K562 (cell line): ENCODE data around the gene RPL10A.

Experiments used
- BRCA1 ChIP-seq, 2 experiments: fragments of 450-650 bp in 1 of 2; sonication (generic) in 1 of 2; formaldehyde crosslinking in 1 of 2; IDR thresholded peaks; 2 replicates each; pipeline versions ENCODE4 v1.5.0 to v1.6.1; 2017 to 2020; ENCODE audit warnings: mild to moderate bottlenecking in 1 of 2, missing genetic modification reagents in 1 of 2
- HNRNPK ChIP-seq: fragments of 200-400 bp; formaldehyde crosslinking; IDR thresholded peaks from one replicate; pipeline ENCODE4 v1.6.1; 2018; ENCODE audit warnings: mild to moderate bottlenecking, low read depth, low read length; ENCODE audit not compliant: poor library complexity, severe bottlenecking
- KHSRP ChIP-seq: fragments of 450-650 bp; IDR thresholded peaks from 2 replicates; pipeline ENCODE4 v1.6.1; 2017
- SIN3B ChIP-seq: fragments of 450-650 bp; IDR thresholded peaks from 2 replicates; pipeline ENCODE4 v1.6.1; 2017; ENCODE audit warnings: low read depth, mild to moderate bottlenecking, moderate library complexity
- ZNF3 ChIP-seq: fragments of 250-450 bp; sonication (Bioruptor Pico); IDR thresholded peaks from 2 replicates; pipeline ENCODE4 v1.5.0; 2021; ENCODE audit warnings: mild to moderate bottlenecking, moderate library complexity
- TF ChIP-seq, protein P1 (sequence below), 3 experiments: IDR thresholded peaks in 2 of 3; conservative IDR thresholded peaks in 1 of 3; 2 replicates each; pipeline ENCODE4 v1.5.1; 2011 to 2012; ENCODE audit warnings: low read length in 3 of 3, mild to moderate bottlenecking in 3 of 3, control low read depth in 2 of 3, improper control_type of control experiment in 1 of 3, inconsistent platforms in 1 of 3, low read depth in 1 of 3, mixed read lengths in 1 of 3, moderate library complexity in 1 of 3; ENCODE audit not compliant: insufficient read depth in 2 of 3
- TF ChIP-seq, protein P2 (sequence below): sonication (generic); formaldehyde crosslinking; IDR thresholded peaks from 2 replicates; pipeline ENCODE4 v1.8.1; 2023; ENCODE audit warnings: mild to moderate bottlenecking, missing genetic modification reagents

DNA sequence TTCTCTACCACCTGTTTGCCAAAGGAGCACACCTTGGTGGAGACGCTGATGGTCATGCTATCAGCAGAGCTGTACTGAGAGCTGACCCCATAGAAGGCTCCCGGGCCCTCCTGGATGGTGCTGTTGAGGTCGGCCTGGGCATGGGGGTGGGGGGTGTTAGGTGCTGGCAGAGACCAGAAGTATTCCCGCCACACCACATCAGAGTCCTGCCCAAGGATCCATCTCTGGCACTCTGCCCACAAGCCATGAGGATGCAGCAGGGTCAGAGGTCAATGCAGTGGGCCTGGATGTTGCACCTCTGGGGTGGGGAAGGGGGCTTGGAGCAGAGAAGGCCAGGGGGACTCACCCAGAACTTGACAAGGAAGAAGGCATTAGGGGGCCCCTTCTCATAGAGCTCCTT lies 7.4 kb downstream of the RPL10A start:
- TF ChIP-seq, protein P1, sequence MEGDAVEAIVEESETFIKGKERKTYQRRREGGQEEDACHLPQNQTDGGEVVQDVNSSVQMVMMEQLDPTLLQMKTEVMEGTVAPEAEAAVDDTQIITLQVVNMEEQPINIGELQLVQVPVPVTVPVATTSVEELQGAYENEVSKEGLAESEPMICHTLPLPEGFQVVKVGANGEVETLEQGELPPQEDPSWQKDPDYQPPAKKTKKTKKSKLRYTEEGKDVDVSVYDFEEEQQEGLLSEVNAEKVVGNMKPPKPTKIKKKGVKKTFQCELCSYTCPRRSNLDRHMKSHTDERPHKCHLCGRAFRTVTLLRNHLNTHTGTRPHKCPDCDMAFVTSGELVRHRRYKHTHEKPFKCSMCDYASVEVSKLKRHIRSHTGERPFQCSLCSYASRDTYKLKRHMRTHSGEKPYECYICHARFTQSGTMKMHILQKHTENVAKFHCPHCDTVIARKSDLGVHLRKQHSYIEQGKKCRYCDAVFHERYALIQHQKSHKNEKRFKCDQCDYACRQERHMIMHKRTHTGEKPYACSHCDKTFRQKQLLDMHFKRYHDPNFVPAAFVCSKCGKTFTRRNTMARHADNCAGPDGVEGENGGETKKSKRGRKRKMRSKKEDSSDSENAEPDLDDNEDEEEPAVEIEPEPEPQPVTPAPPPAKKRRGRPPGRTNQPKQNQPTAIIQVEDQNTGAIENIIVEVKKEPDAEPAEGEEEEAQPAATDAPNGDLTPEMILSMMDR (IDR thresholded peaks at IDR 0.05 in 2 of 3, conservative IDR thresholded peaks at IDR 0.05 in 1 of 3; ENCODE audit: insufficient read depth in 2 of 3, low read depth in 1 of 3, low read length in 3 of 3): no peak
- no peak for TF ChIP-seq SIN3B
- TF ChIP-seq, protein P2, sequence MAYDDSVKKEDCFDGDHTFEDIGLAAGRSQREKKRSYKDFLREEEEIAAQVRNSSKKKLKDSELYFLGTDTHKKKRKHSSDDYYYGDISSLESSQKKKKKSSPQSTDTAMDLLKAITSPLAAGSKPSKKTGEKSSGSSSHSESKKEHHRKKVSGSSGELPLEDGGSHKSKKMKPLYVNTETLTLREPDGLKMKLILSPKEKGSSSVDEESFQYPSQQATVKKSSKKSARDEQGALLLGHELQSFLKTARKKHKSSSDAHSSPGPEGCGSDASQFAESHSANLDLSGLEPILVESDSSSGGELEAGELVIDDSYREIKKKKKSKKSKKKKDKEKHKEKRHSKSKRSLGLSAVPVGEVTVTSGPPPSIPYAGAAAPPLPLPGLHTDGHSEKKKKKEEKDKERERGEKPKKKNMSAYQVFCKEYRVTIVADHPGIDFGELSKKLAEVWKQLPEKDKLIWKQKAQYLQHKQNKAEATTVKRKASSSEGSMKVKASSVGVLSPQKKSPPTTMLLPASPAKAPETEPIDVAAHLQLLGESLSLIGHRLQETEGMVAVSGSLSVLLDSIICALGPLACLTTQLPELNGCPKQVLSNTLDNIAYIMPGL (CRISPR knock-in tag): no peak
- TF ChIP-seq BRCA1 (IDR thresholded peaks at IDR 0.05): no peak
- TF ChIP-seq BRCA1 (CRISPR knock-in tag; IDR thresholded peaks at IDR 0.05): no peak
- TF ChIP-seq HNRNPK: no peak
- no peak for TF ChIP-seq ZNF3 (CRISPR knock-in tag)
- no peak for TF ChIP-seq KHSRP
